NCI-H2227 (cell line): Measurements from ENCODE around the gene PITHD1.
A peak's percentile ranks its signal among the peaks of the same experiment; 100 is the strongest.
"Not testable (repeated sequence)": the region's sequence is repeated elsewhere in the genome, so short reads cannot be mapped to it uniquely, and the experiment has no call there.

ENCODE experiments used
- DNase-seq: peaks from one replicate; lab custom pipeline; 2025; ENCODE audit not compliant: unreplicated experiment; lab: John Stamatoyannopoulos, UW

Gene PITHD1

GRCh38 chr1:23823767-23824166, 45.5 kb downstream of the PITHD1 start:
- DNase-seq: no peak

GRCh38 chr1:23824711-23825075, 46.5 kb downstream of the PITHD1 start:
- no peak for DNase-seq

GRCh38 chr1:23825076-23825761, 47.0 kb downstream of the PITHD1 start, which contains the start of gene HMGCL:
Gene HMGCL, minus strand, starts transcription at chr1:23825429. Its CDS starts 14 bp downstream, at chr1:23825415.
- DNase-seq: peak; percentile 95

- no peak for DNase-seq
Measured at GRCh38 chr1:23825762-23826522, 47.7 kb downstream of the PITHD1 start.

GRCh38 chr1:23826590-23826989, 48.4 kb downstream of the PITHD1 start:
- DNase-seq: not testable (repeated sequence)

- no peak for DNase-seq
Measured at GRCh38 chr1:23827717-23828116, 49.5 kb downstream of the PITHD1 start.

GRCh38 chr1:23834156-23834555, 55.9 kb downstream of the PITHD1 start:
- DNase-seq: not testable (repeated sequence)

GRCh38 chr1:23836037-23836436, 57.8 kb downstream of the PITHD1 start:
- no peak for DNase-seq
